ENCODE measurements around the gene KHK. TPM values are rescaled to one million over a fixed set of nuclear protein-coding genes. Genes with fewer than 3 reads are reported as not detected.

KHK gene
- polyA plus RNA-seq (2013), result 19.7 and 22.3 TPM in 2 replicates

DNA sequence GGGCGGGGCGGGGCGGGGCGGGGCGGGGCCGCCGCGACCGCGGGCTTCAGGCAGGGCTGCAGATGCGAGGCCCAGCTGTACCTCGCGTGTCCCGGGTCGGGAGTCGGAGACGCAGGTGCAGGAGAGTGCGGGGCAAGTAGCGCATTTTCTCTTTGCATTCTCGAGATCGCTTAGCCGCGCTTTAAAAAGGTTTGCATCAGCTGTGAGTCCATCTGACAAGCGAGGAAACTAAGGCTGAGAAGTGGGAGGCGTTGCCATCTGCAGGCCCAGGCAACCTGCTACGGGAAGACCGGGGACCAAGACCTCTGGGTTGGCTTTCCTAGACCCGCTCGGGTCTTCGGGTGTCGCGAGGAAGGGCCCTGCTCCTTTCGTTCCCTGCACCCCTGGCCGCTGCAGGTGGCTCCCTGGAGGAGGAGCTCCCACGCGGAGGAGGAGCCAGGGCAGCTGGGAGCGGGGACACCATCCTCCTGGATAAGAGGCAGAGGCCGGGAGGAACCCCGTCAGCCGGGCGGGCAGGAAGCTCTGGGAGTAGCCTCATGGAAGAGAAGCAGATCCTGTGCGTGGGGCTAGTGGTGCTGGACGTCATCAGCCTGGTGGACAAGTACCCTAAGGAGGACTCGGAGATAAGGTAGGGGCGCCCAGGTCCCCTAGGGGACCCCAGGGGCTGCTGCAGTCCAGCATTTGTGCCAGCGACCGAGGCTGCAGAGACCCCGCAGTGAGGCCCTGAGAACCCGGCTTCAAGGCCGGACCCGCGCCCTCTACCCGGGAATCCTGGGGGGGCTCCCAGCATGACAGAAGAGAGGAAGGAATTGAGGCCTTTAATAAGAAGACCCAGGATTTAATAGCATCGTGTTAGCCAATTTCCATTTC lies at the start of gene KHK:
KHK (plus strand) TSS at position 49 of the 870 bp plus-strand sequence; CDS start at position 537, 488 bp downstream.
- Histone ChIP-seq H3K36me3 (ENCODE audit: control insufficient read depth in 1 of 2, insufficient read depth in 2 of 2, low read length in 2 of 2) (no peaks in the 10 kb centered on the region), H4K91ac (ENCODE audit: low read depth, low read length) (peak within 1 kb of the TSS; percentile 82), H2BK12ac (ENCODE audit: low read length) (no peak within 1 kb of the TSS), H3K79me1 (ENCODE audit: low read length) (peaks cover 8% of the 10 kb centered on the region), H2AK5ac (ENCODE audit: low read length) (peak within 1 kb of the TSS; percentile 27), H4K8ac (ENCODE audit: low read depth, low read length) (peak within 1 kb of the TSS; percentile 82), H3K4me2 (ENCODE audit: low read length) (peak within 1 kb of the TSS; percentile 88), H2BK5ac (ENCODE audit: low read depth, low read length, poor library complexity) (peak within 1 kb of the TSS; percentile 8), H3K4me3 (ENCODE audit: low read depth, low read length) (peak within 1 kb of the TSS; percentile 71), H3K9me3 (ENCODE audit: insufficient read depth, low read depth, low read length) (no peaks in the 10 kb centered on the region), H2AFZ (ENCODE audit: insufficient read depth, low read length, poor library complexity) (peak within 1 kb of the TSS; percentile 27), H3K4ac (ENCODE audit: low read depth, low read length) (peak within 1 kb of the TSS; percentile 3), H2BK120ac (ENCODE audit: insufficient read depth, low read length, poor library complexity) (peak within 1 kb of the TSS; percentile 85), H3K18ac (ENCODE audit: low read length) (peak within 1 kb of the TSS; percentile 76), H3K27me3 (ENCODE audit: insufficient read depth, low read length) (no peaks in the 10 kb centered on the region), H3K79me2 (ENCODE audit: control insufficient read depth, insufficient read depth, low read length, poor library complexity) (peaks cover 6% of the 10 kb centered on the region), H4K12ac (ENCODE audit: low read depth, low read length) (peak within 1 kb of the TSS; percentile 93), H3K4me1 (ENCODE audit: control insufficient read depth in 1 of 2, insufficient read depth in 2 of 2, low read length in 2 of 2) (peaks cover 5 to 12% of the 10 kb centered on the region in 2 experiments), H3K14ac (ENCODE audit: low read length) (peak within 1 kb of the TSS; percentile 71), H3K27ac (ENCODE audit: low read depth, low read length) (peak within 1 kb of the TSS; percentile 17), H3K23ac (ENCODE audit: low read length) (no peak within 1 kb of the TSS), H3K9ac (ENCODE audit: low read length) (peak within 1 kb of the TSS; percentile 56)
- peak in 1 of 2 donors; percentile 21 for DNase-seq
- WGBS (ENCODE audit: extremely low coverage, insufficient coverage, insufficient read length), result no CpG with 5 or more reads among the region's 54 CpGs

GRCh38 chr2:27038012-27038411 lies 48.6 kb upstream of the KHK start:
- Histone ChIP-seq H3K79me1 (ENCODE audit: low read length) (peaks cover 3% of the 10 kb centered on the region), H4K91ac (ENCODE audit: low read depth, low read length) (no peak overlapping the region), H3K79me2 (ENCODE audit: control insufficient read depth, insufficient read depth, low read length, poor library complexity) (peaks cover 5% of the 10 kb centered on the region), H3K4me2 (ENCODE audit: low read length) (no peak overlapping the region), H4K12ac (ENCODE audit: low read depth, low read length) (no peak overlapping the region), H2BK5ac (ENCODE audit: low read depth, low read length, poor library complexity) (no peak overlapping the region), H3K36me3 (ENCODE audit: control insufficient read depth in 1 of 2, insufficient read depth in 2 of 2, low read length in 2 of 2) (peaks cover 67 to 78% of the 10 kb centered on the region in 2 experiments), H3K4ac (ENCODE audit: low read depth, low read length) (no peak overlapping the region), H3K18ac (ENCODE audit: low read length) (no peak overlapping the region), H3K23ac (ENCODE audit: low read length) (no peak overlapping the region), H3K9ac (ENCODE audit: low read length) (no peak overlapping the region), H2BK120ac (ENCODE audit: insufficient read depth, low read length, poor library complexity) (no peak overlapping the region), H2BK12ac (ENCODE audit: low read length) (no peak overlapping the region), H2AK5ac (ENCODE audit: low read length) (no peak overlapping the region), H4K8ac (ENCODE audit: low read depth, low read length) (no peak overlapping the region), H3K4me3 (ENCODE audit: low read depth, low read length) (peak overlapping the region; percentile 60), H3K27me3 (ENCODE audit: insufficient read depth, low read length) (no peaks in the 10 kb centered on the region), H3K9me3 (ENCODE audit: insufficient read depth, low read depth, low read length) (no peaks in the 10 kb centered on the region), H3K27ac (ENCODE audit: low read depth, low read length) (no peak overlapping the region), H3K14ac (ENCODE audit: low read length) (no peak overlapping the region), H2AFZ (ENCODE audit: insufficient read depth, low read length, poor library complexity) (no peak overlapping the region), H3K4me1 (ENCODE audit: control insufficient read depth in 1 of 2, insufficient read depth in 2 of 2, low read length in 2 of 2) (peaks cover 4 to 7% of the 10 kb centered on the region in 2 experiments)
- WGBS (ENCODE audit: extremely low coverage, insufficient coverage, insufficient read length), result no CpG with 5 or more reads among the region's 6 CpGs
- DNase-seq, result no peak

- Histone ChIP-seq H2AFZ (ENCODE audit: insufficient read depth, low read length, poor library complexity) (no peak overlapping the region), H2AK5ac (ENCODE audit: low read length) (no peak overlapping the region), H3K9ac (ENCODE audit: low read length) (no peak overlapping the region), H3K79me2 (ENCODE audit: control insufficient read depth, insufficient read depth, low read length, poor library complexity) (no peaks in the 10 kb centered on the region), H2BK12ac (ENCODE audit: low read length) (no peak overlapping the region), H2BK120ac (ENCODE audit: insufficient read depth, low read length, poor library complexity) (no peak overlapping the region), H3K14ac (ENCODE audit: low read length) (no peak overlapping the region), H4K12ac (ENCODE audit: low read depth, low read length) (no peak overlapping the region), H4K91ac (ENCODE audit: low read depth, low read length) (no peak overlapping the region), H3K18ac (ENCODE audit: low read length) (no peak overlapping the region), H3K79me1 (ENCODE audit: low read length) (no peaks in the 10 kb centered on the region), H4K8ac (ENCODE audit: low read depth, low read length) (no peak overlapping the region), H3K4me3 (ENCODE audit: low read depth, low read length) (no peak overlapping the region), H3K4me2 (ENCODE audit: low read length) (no peak overlapping the region), H3K4ac (ENCODE audit: low read depth, low read length) (no peak overlapping the region), H3K36me3 (ENCODE audit: control insufficient read depth in 1 of 2, insufficient read depth in 2 of 2, low read length in 2 of 2) (peaks cover 73 to 82% of the 10 kb centered on the region in 2 experiments), H2BK5ac (ENCODE audit: low read depth, low read length, poor library complexity) (no peak overlapping the region), H3K27me3 (ENCODE audit: insufficient read depth, low read length) (no peaks in the 10 kb centered on the region), H3K9me3 (ENCODE audit: insufficient read depth, low read depth, low read length) (no peaks in the 10 kb centered on the region), H3K27ac (ENCODE audit: low read depth, low read length) (no peak overlapping the region), H3K23ac (ENCODE audit: low read length) (no peak overlapping the region), H3K4me1 (ENCODE audit: control insufficient read depth in 1 of 2, insufficient read depth in 2 of 2, low read length in 2 of 2) (peaks cover 3 to 4% of the 10 kb centered on the region in 2 experiments)
- no CpG with 5 or more reads among the region's 17 CpGs for WGBS (ENCODE audit: extremely low coverage, insufficient coverage, insufficient read length)
- DNase-seq, result peak; percentile 56 to 63
These were observed 47.8 kb upstream of the KHK start for GRCh38 chr2:27038631-27039339.

GRCh38 chr2:27039426-27039825 lies 47.1 kb upstream of the KHK start:
- Histone ChIP-seq H3K4ac (ENCODE audit: low read depth, low read length) (no peak overlapping the region), H2AK5ac (ENCODE audit: low read length) (no peak overlapping the region), H3K18ac (ENCODE audit: low read length) (no peak overlapping the region), H3K4me1 (ENCODE audit: control insufficient read depth in 1 of 2, insufficient read depth in 2 of 2, low read length in 2 of 2) (no peaks in the 10 kb centered on the region), H3K9me3 (ENCODE audit: insufficient read depth, low read depth, low read length) (no peaks in the 10 kb centered on the region), H3K36me3 (ENCODE audit: control insufficient read depth in 1 of 2, insufficient read depth in 2 of 2, low read length in 2 of 2) (peaks cover 73 to 82% of the 10 kb centered on the region in 2 experiments), H2BK120ac (ENCODE audit: insufficient read depth, low read length, poor library complexity) (no peak overlapping the region), H3K4me2 (ENCODE audit: low read length) (no peak overlapping the region), H3K27ac (ENCODE audit: low read depth, low read length) (no peak overlapping the region), H3K14ac (ENCODE audit: low read length) (no peak overlapping the region), H2BK5ac (ENCODE audit: low read depth, low read length, poor library complexity) (no peak overlapping the region), H2BK12ac (ENCODE audit: low read length) (no peak overlapping the region), H4K8ac (ENCODE audit: low read depth, low read length) (no peak overlapping the region), H4K91ac (ENCODE audit: low read depth, low read length) (no peak overlapping the region), H3K9ac (ENCODE audit: low read length) (no peak overlapping the region), H3K79me1 (ENCODE audit: low read length) (no peaks in the 10 kb centered on the region), H3K23ac (ENCODE audit: low read length) (no peak overlapping the region), H4K12ac (ENCODE audit: low read depth, low read length) (no peak overlapping the region), H3K79me2 (ENCODE audit: control insufficient read depth, insufficient read depth, low read length, poor library complexity) (no peaks in the 10 kb centered on the region), H2AFZ (ENCODE audit: insufficient read depth, low read length, poor library complexity) (no peak overlapping the region), H3K27me3 (ENCODE audit: insufficient read depth, low read length) (no peaks in the 10 kb centered on the region), H3K4me3 (ENCODE audit: low read depth, low read length) (no peak overlapping the region)
- no CpG with 5 or more reads among the region's 6 CpGs for WGBS (ENCODE audit: extremely low coverage, insufficient coverage, insufficient read length)
- DNase-seq, result no peak

All from trophoblast cell (in vitro differentiated cells and primary cell).